ENCODE data around the gene RC3H1.

- TF ChIP-seq TAF1 (IDR thresholded peaks at IDR 0.05; ENCODE audit: low read depth) (no peak), MAX (IDR thresholded peaks at IDR 0.05) (no peak), NFIC (IDR thresholded peaks at IDR 0.05) (no peak), CEBPB (IDR thresholded peaks at IDR 0.05) (no peak), YY1 (IDR thresholded peaks at IDR 0.05; ENCODE audit: low read depth) (no peak), TCF12 (IDR thresholded peaks at IDR 0.05; ENCODE audit: low read depth) (no peak), RAD21 (IDR thresholded peaks at IDR 0.05; ENCODE audit: low read depth) (no peak), EGR1 (IDR thresholded peaks at IDR 0.05) (no peak), TEAD4 (IDR thresholded peaks at IDR 0.05) (no peak), EP300 (IDR thresholded peaks at IDR 0.05; ENCODE audit: borderline replicate concordance) (no peak), FOXM1 (IDR thresholded peaks at IDR 0.05; ENCODE audit: borderline replicate concordance, low read depth) (no peak), CREB1 (IDR thresholded peaks at IDR 0.05; ENCODE audit: low read depth) (no peak)
- TF ChIP-seq, protein P1, sequence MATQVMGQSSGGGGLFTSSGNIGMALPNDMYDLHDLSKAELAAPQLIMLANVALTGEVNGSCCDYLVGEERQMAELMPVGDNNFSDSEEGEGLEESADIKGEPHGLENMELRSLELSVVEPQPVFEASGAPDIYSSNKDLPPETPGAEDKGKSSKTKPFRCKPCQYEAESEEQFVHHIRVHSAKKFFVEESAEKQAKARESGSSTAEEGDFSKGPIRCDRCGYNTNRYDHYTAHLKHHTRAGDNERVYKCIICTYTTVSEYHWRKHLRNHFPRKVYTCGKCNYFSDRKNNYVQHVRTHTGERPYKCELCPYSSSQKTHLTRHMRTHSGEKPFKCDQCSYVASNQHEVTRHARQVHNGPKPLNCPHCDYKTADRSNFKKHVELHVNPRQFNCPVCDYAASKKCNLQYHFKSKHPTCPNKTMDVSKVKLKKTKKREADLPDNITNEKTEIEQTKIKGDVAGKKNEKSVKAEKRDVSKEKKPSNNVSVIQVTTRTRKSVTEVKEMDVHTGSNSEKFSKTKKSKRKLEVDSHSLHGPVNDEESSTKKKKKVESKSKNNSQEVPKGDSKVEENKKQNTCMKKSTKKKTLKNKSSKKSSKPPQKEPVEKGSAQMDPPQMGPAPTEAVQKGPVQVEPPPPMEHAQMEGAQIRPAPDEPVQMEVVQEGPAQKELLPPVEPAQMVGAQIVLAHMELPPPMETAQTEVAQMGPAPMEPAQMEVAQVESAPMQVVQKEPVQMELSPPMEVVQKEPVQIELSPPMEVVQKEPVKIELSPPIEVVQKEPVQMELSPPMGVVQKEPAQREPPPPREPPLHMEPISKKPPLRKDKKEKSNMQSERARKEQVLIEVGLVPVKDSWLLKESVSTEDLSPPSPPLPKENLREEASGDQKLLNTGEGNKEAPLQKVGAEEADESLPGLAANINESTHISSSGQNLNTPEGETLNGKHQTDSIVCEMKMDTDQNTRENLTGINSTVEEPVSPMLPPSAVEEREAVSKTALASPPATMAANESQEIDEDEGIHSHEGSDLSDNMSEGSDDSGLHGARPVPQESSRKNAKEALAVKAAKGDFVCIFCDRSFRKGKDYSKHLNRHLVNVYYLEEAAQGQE (IDR thresholded peaks at IDR 0.05; ENCODE audit: low read depth) = no peak
- TF ChIP-seq, protein P2, sequence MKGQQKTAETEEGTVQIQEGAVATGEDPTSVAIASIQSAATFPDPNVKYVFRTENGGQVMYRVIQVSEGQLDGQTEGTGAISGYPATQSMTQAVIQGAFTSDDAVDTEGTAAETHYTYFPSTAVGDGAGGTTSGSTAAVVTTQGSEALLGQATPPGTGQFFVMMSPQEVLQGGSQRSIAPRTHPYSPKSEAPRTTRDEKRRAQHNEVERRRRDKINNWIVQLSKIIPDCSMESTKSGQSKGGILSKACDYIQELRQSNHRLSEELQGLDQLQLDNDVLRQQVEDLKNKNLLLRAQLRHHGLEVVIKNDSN (IDR thresholded peaks at IDR 0.05) = no peak
These were observed 29.8 kb upstream of the RC3H1 start for GRCh38 chr1:174051956-174052355.
